ENCODE measurements around the gene INTS12. TPM values are rescaled to one million over a fixed set of nuclear protein-coding genes. Genes with fewer than 3 reads are reported as not detected.
A peak's percentile ranks its signal among the peaks of the same experiment; 100 is the strongest.
"Not testable (repeated sequence)": the region's sequence is repeated elsewhere in the genome, so short reads cannot be mapped to it uniquely, and the experiment has no call there.

The INTS12 gene
- total RNA-seq, 4 donors from 2014 or later, result 5.9 to 58.2 (median 19.8) TPM

DNA sequence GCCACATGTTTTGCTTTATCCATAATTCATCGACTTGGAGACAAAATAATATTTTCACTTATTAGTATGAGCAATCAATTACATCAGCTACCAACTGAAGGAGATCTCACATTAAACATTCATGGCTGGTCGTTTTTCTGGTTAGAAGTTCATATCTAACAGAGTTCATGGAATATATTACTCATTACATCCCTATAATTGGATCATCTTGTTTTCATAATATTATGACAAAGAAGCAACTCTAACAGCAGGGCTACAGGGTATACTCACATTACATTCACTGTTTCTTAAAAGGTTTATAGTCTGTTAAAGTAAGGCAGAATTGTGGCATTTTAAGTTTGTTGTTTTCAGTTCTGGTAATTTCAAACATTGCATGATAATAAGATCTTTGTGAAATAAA lies 33.1 kb upstream of the INTS12 start:
- Histone ChIP-seq H3K36me3 (no peaks in the 10 kb centered on the region), H3K27ac (no peak overlapping the region), H3K9me3 (no peaks in the 10 kb centered on the region), H3K27me3 (no peaks in the 10 kb centered on the region), H3K4me1 (no peaks in the 10 kb centered on the region), H3K4me3 (no peak overlapping the region)
- no peak for TF ChIP-seq POLR2A (IDR thresholded peaks at IDR 0.05)
- TF ChIP-seq CTCF (IDR thresholded peaks at IDR 0.05), result no peak
- no peak for DNase-seq
- intact Hi-C loops (cut with DNase I; ENCODE audit: low total_unique reads), result no loop called here

DNA sequence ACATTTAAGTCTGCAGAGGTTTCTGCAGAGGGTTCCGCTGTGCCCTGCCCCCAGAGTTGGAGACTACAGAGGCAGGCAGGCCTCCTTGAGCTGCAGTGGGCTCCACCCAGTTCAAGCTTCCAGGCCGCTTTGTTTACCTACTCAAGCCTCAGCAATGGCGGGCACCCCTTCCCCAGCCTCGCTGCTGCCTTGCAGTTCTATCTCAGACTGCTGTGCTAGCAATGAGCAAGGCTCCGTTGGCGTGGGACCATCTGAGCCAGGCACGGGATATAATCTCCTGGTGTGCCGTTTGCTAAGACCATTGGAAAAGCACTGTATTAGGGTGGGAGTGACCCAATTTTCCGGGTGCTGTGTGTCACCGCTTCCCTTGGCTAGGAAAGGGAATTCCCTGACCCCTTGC lies 26.7 kb upstream of the INTS12 start:
- H3K36me3 ChIP-seq; H3K27ac ChIP-seq; H3K4me1 ChIP-seq; intact Hi-C loops (cut with DNase I; ENCODE audit: low total_unique reads); H3K4me3 ChIP-seq; H3K27me3 ChIP-seq; H3K9me3 ChIP-seq; DNase-seq: not testable (repeated sequence)

GRCh38 chr4:105729895-105730294 lies 21.4 kb upstream of the INTS12 start:
- DNase-seq; H3K4me1 ChIP-seq; H3K36me3 ChIP-seq; H3K4me3 ChIP-seq; H3K27me3 ChIP-seq; intact Hi-C loops (cut with DNase I; ENCODE audit: low total_unique reads); H3K9me3 ChIP-seq; H3K27ac ChIP-seq: not testable (repeated sequence)

- Histone ChIP-seq H3K4me1 (no peaks in the 10 kb centered on the region), H3K27me3 (no peaks in the 10 kb centered on the region), H3K4me3 (no peak overlapping the region), H3K36me3 (no peaks in the 10 kb centered on the region), H3K9me3 (no peaks in the 10 kb centered on the region), H3K27ac (no peak overlapping the region)
- TF ChIP-seq POLR2A (IDR thresholded peaks at IDR 0.05) (no peak), CTCF (IDR thresholded peaks at IDR 0.05) (no peak)
- intact Hi-C loops (cut with DNase I; ENCODE audit: low total_unique reads), result no loop called here
- DNase-seq, result no peak
Observed at GRCh38 chr4:105725623-105726022, 17.1 kb upstream of the INTS12 start.

GRCh38 chr4:105719204-105719603 lies 10.7 kb upstream of the INTS12 start:
- H3K36me3 ChIP-seq, result no peaks in the 10 kb centered on the region
- H3K27ac ChIP-seq, result no peak overlapping the region
- no peaks in the 10 kb centered on the region for H3K4me1 ChIP-seq
- no peak overlapping the region for H3K4me3 ChIP-seq
- no peaks in the 10 kb centered on the region for H3K27me3 ChIP-seq
- no peak for DNase-seq
- H3K9me3 ChIP-seq, result no peaks in the 10 kb centered on the region
- intact Hi-C loops (cut with DNase I; ENCODE audit: low total_unique reads), result no loop called here
- no peak for TF ChIP-seq POLR2A (IDR thresholded peaks at IDR 0.05)
- no peak for TF ChIP-seq CTCF (IDR thresholded peaks at IDR 0.05)

GRCh38 chr4:105715692-105716278 lies 7.3 kb upstream of the INTS12 start:
- intact Hi-C loops (cut with DNase I; ENCODE audit: low total_unique reads), result no loop called here
- no peak for TF ChIP-seq POLR2A (IDR thresholded peaks at IDR 0.05)
- TF ChIP-seq CTCF (IDR thresholded peaks at IDR 0.05), result peak; percentile 29 to 52 (median 36)

More at GRCh38 chr4:105715692-105716278, 7.3 kb upstream of the INTS12 start:
- Histone ChIP-seq H3K4me3 (no peak overlapping the region), H3K36me3 (no peaks in the 10 kb centered on the region), H3K27me3 (no peaks in the 10 kb centered on the region), H3K27ac (no peak overlapping the region), H3K4me1 (no peaks in the 10 kb centered on the region), H3K9me3 (no peaks in the 10 kb centered on the region)
- DNase-seq, result no peak

Measured in uterus (tissue), 4 donors.